Measurements from ENCODE around the gene DNAL4.

Gene DNAL4

GRCh38 chr22:38739300-38740055, 54.5 kb downstream of the DNAL4 start:
- no peak for DNase-seq (ENCODE audit: low read depth)

- DNase-seq (ENCODE audit: low read depth): no peak
Measured at GRCh38 chr22:38738475-38739070, 55.4 kb downstream of the DNAL4 start.

GRCh38 chr22:38737302-38738060, 56.5 kb downstream of the DNAL4 start:
- no peak for DNase-seq (ENCODE audit: low read depth)

- DNase-seq (ENCODE audit: low read depth): no peak
Measured at GRCh38 chr22:38736257-38736570, 57.7 kb downstream of the DNAL4 start.

GRCh38 chr22:38735465-38736256, 58.3 kb downstream of the DNAL4 start:
- DNase-seq (ENCODE audit: low read depth): no peak

- no peak for DNase-seq (ENCODE audit: low read depth)
Measured at GRCh38 chr22:38735126-38735464, 58.8 kb downstream of the DNAL4 start.

GRCh38 chr22:38734421-38735100, 59.4 kb downstream of the DNAL4 start:
- no peak for DNase-seq (ENCODE audit: low read depth)

- no peak for DNase-seq (ENCODE audit: low read depth)
Measured at GRCh38 chr22:38733724-38734381, 60.1 kb downstream of the DNAL4 start.

GRCh38 chr22:38733329-38733723, 60.6 kb downstream of the DNAL4 start:
- no peak for DNase-seq (ENCODE audit: low read depth)

GRCh38 chr22:38732251-38732815, 61.6 kb downstream of the DNAL4 start:
- no peak for DNase-seq (ENCODE audit: low read depth)

GRCh38 chr22:38731703-38732161, 62.2 kb downstream of the DNAL4 start:
- no peak for DNase-seq (ENCODE audit: low read depth)

- DNase-seq (ENCODE audit: low read depth): no peak
Measured at GRCh38 chr22:38730411-38730871, 63.5 kb downstream of the DNAL4 start.

GRCh38 chr22:38729946-38730345, 64.0 kb downstream of the DNAL4 start:
- DNase-seq (ENCODE audit: low read depth): no peak

- DNase-seq (ENCODE audit: low read depth): no peak
Measured at GRCh38 chr22:38728871-38729796, 64.8 kb downstream of the DNAL4 start.
